GM23338 (cell line): ENCODE results near the gene CIAO1. TPM values are rescaled to one million over a fixed set of nuclear protein-coding genes. Genes with fewer than 3 reads are reported as not detected.
A peak's percentile ranks its signal among the peaks of the same experiment; 100 is the strongest.

Experiments used
- ATAC-seq: fragments of 200-7000 bp; cut with Tn5 transposase; 3 replicates; pipeline ENCODE4 v1.9.1; 2020
- DNase-seq: peaks from one replicate; pipeline ENCODE4 v3.0.0-alpha.2; 2015; ENCODE audit warnings: low spot score
- H2AFZ ChIP-seq: fragments of 200-600 bp; sonication (generic); 2 replicates; pipeline ENCODE4 v1.8.0; 2016; ENCODE audit warnings: antibody characterized with exemption, mild to moderate bottlenecking, moderate library complexity
- H3F3A ChIP-seq: fragments of 200-600 bp; sonication (generic); replicated peaks from 2 replicates; pipeline ENCODE4 v1.8.0; 2017; ENCODE audit warnings: antibody characterized with exemption, mixed run types, low read depth
- H3K27ac ChIP-seq: fragments of 200-600 bp; sonication (generic); 2 replicates; pipeline ENCODE4 v1.6.1; 2016; ENCODE audit warnings: low read depth
- H3K27me3 ChIP-seq: fragments of 200-600 bp; sonication (generic); 2 replicates; pipeline ENCODE4 v1.8.0; 2016; ENCODE audit warnings: mild to moderate bottlenecking, mixed run types, moderate library complexity; ENCODE audit not compliant: insufficient read depth
- H3K36me3 ChIP-seq: fragments of 200-600 bp; sonication (generic); 2 replicates; pipeline ENCODE4 v1.8.0; 2016; ENCODE audit warnings: mild to moderate bottlenecking; ENCODE audit not compliant: insufficient read depth
- H3K4me1 ChIP-seq: fragments of 200-600 bp; sonication (generic); 2 replicates; pipeline ENCODE4 v1.8.0; 2016; ENCODE audit warnings: mild to moderate bottlenecking, moderate library complexity; ENCODE audit not compliant: insufficient read depth
- H3K4me2 ChIP-seq: fragments of 200-600 bp; sonication (generic); 2 replicates; pipeline ENCODE4 v1.7.1; 2017; ENCODE audit warnings: mixed run types
- H3K4me3 ChIP-seq: fragments of 200-600 bp; sonication (generic); 2 replicates; pipeline ENCODE4 v1.6.1; 2016; ENCODE audit warnings: mixed run types
- H3K79me2 ChIP-seq: fragments of 200-600 bp; sonication (generic); replicated peaks from 2 replicates; pipeline ENCODE4 v1.8.0; 2017; ENCODE audit warnings: mild to moderate bottlenecking; ENCODE audit not compliant: insufficient read depth
- H3K9me2 ChIP-seq: fragments of 200-600 bp; sonication (generic); 2 replicates; pipeline ENCODE4 v1.8.0; 2017; ENCODE audit not compliant: insufficient read depth
- H4K20me1 ChIP-seq: fragments of 200-600 bp; sonication (generic); replicated peaks from 2 replicates; pipeline ENCODE4 v1.8.0; 2017; ENCODE audit warnings: mild to moderate bottlenecking; ENCODE audit not compliant: insufficient read depth
- H3K27ac Mint-ChIP-seq: 2 replicates; pipeline ENCODE4 v1.8.0; 2020; ENCODE audit warnings: inconsistent platforms, mild to moderate bottlenecking, moderate library complexity, mixed read lengths
- H3K27me3 Mint-ChIP-seq: 3 replicates; pipeline ENCODE4 v1.8.0; 2022; ENCODE audit warnings: low read depth, mild to moderate bottlenecking, moderate library complexity, mixed read lengths, inconsistent platforms; ENCODE audit not compliant: insufficient read depth, poor library complexity
- H3K36me3 Mint-ChIP-seq: 3 replicates; pipeline ENCODE4 v1.8.0; 2021; ENCODE audit warnings: low read depth, mild to moderate bottlenecking, inconsistent platforms, moderate library complexity, mixed read lengths
- H3K4me1 Mint-ChIP-seq: 3 replicates; pipeline ENCODE4 v1.8.0; 2020; ENCODE audit warnings: mild to moderate bottlenecking, inconsistent platforms, mixed read lengths
- H3K4me3 Mint-ChIP-seq: 3 replicates; pipeline ENCODE4 v1.8.0; 2021; ENCODE audit warnings: moderate library complexity, mild to moderate bottlenecking, inconsistent platforms, mixed read lengths
- H3K9me3 Mint-ChIP-seq: 3 replicates; pipeline ENCODE4 v1.8.0; 2020; ENCODE audit warnings: moderate library complexity, mild to moderate bottlenecking, inconsistent platforms, mixed read lengths
- CREB1 ChIP-seq: fragments of 250-450 bp; sonication (Bioruptor Pico); IDR thresholded peaks from 2 replicates; pipeline ENCODE4 v1.5.0; 2020; ENCODE audit warnings: low read depth, mild to moderate bottlenecking, moderate library complexity
- EZH2 ChIP-seq: fragments of 200-600 bp; sonication (generic); IDR thresholded peaks from one replicate; pipeline ENCODE4 v1.8.0; 2017; ENCODE audit warnings: antibody characterized with exemption, mild to moderate bottlenecking, low read depth; ENCODE audit not compliant: unreplicated experiment
- JUNB ChIP-seq: IDR thresholded peaks from one replicate; pipeline ENCODE4 v1.6.1; 2016; ENCODE audit warnings: antibody characterized with exemption; ENCODE audit not compliant: unreplicated experiment
- POLR2AphosphoS5 ChIP-seq: IDR thresholded peaks from 2 replicates; pipeline ENCODE4 v1.6.1; 2016; ENCODE audit warnings: antibody characterized with exemption, low read depth
- ZNF331 ChIP-seq: fragments of 250-450 bp; sonication (Bioruptor Pico); IDR thresholded peaks from 2 replicates; pipeline ENCODE4 v1.5.0; 2020; ENCODE audit warnings: low read depth, mild to moderate bottlenecking, moderate library complexity
- polyA plus RNA-seq: library from polyadenylated mRNA; unstranded; fragments of >200 nt; fragmentation: Nextera tagmentation; extraction: Ambion mirVana; gene quantifications from 2 replicates; pipeline ENCODE4 v1.2.1, GENCODE V29; 2016
- total RNA-seq: library from RNA; depleted of rRNA; stranded (reverse); fragments of >200 nt; shearing (Covaris generic); gene quantifications from 2 replicates; pipeline ENCODE4 v1.2.3, GENCODE V29; 2014; rRNA removed

Gene CIAO1
- total and polyA plus RNA-seq, 2 experiments from 2014 or later, result 48.8 to 119 TPM

DNA sequence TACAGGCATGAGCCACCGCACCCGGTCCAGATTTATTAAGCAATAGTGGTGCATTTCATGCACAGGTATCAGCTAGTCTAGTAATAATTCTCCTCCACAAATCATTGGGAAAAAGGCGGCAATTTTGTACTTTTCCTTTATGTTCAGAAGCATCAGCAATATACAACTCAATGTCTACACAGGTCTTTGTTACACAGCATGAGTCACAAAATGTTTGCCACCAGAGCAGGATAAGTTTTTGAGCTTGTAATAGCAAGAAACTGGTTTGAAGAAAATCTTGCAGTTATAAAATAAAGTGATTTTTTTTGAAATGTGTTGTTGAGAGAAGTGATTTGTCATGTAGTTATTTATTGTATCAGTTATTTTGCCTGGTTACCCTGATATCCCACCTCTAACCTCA, 54.3 kb downstream of the CIAO1 start (continued):
- no peak for TF ChIP-seq ZNF331
- no peak for TF ChIP-seq POLR2AphosphoS5
- TF ChIP-seq JUNB, result no peak

DNA sequence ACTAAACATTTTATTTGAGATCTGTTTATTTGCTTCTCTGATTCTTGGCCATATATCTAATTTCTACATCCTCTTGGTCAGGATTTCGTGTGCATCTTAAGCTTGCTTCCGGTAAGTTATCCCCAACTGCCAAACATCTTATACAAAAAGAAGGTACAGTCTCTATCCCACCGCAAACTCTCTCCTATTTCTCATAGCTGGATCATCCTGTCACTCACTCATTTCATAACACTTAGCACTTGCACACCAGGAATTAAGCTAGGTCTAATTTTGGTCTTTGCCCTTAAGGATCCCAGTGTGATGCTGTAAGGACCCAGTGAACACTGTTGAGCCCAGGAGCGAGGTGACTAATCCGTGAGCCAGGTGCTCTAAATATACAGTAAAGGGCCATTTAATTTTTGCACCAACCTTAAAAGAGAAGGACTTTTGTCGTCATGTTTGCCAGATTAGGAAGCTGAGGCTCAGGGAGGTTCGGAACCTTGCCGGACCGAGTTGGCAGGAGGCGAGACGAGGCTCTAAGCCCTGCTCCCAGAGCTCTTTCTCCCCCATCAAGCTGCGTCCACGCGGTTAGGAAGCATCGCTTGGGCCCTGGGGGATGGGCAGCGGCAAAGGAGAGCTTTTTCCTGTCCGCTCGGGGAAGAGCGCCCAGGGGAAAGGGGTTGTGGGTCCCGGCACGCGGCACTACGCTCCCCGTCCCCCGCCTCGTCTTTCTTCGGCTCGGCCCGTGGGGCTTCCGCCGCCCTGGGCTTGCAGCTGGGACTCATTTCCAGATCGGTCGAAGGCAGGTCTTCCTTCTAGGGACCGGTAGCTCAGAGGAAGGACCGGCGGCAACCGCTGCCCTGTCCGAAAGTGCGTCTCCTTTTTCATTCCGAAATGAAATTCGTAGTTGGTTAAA, 55.0 kb downstream of the CIAO1 start:
- H3K4me2 ChIP-seq, result peak overlapping the region; percentile 96
- peak overlapping the region; percentile 82 for H3K4me3 ChIP-seq
- peaks cover 18% of the 10 kb centered on the region for H3K4me1 Mint-ChIP-seq
- peaks cover 71% of the 10 kb centered on the region for H3K27me3 ChIP-seq
- no peaks in the 10 kb centered on the region for H3K79me2 ChIP-seq
- H3F3A ChIP-seq, result peaks cover 13% of the 10 kb centered on the region; the same call in 1 of the 2 replicates
- H3K36me3 Mint-ChIP-seq, result no peaks in the 10 kb centered on the region
- no peak overlapping the region for H3K27ac ChIP-seq
- no peaks in the 10 kb centered on the region; the same call in 1 of the 2 replicates for H3K36me3 ChIP-seq
- H3K27me3 Mint-ChIP-seq, result peaks cover 50% of the 10 kb centered on the region
- TF ChIP-seq EZH2 (peak; percentile 56), CREB1 (CRISPR knock-in tag) (no peak)
- ATAC-seq (peak; percentile 32), DNase-seq (peak; percentile 66)
- no peaks in the 10 kb centered on the region for H4K20me1 ChIP-seq
- H3K4me3 Mint-ChIP-seq, result peak overlapping the region; percentile 86
- H3K27ac Mint-ChIP-seq, result no peak overlapping the region
- no peaks in the 10 kb centered on the region for H3K9me2 ChIP-seq
- peak overlapping the region; percentile 99 for H2AFZ ChIP-seq
- 0 out of 2 replicates have a peak, but pooled peaks cover 11% of the 10 kb centered on the region for H3K4me1 ChIP-seq
- no peaks in the 10 kb centered on the region; the same call in 2 of the 3 replicates for H3K9me3 Mint-ChIP-seq

Other genes starting within 250 kb of the CIAO1 start
- gene GPAT2, start 231.3 kb upstream of the CIAO1 start, total RNA-seq, result 2.0 and 2.2 TPM in 2 replicates
- gene GPAT2, start 231.3 kb upstream of the CIAO1 start, polyA plus RNA-seq, result 1.4 and 1.6 TPM in 2 replicates
- 5.9 and 7.9 TPM in 2 replicates for gene ADRA2B, start 149.7 kb upstream of the CIAO1 start, total RNA-seq
- gene ADRA2B, start 149.7 kb upstream of the CIAO1 start, polyA plus RNA-seq, result 1.5 and 1.7 TPM in 2 replicates
- 1.6 TPM in 1 of 2 replicates, not detected in the other for gene ASTL, start 127.7 kb upstream of the CIAO1 start, total RNA-seq
- 0.23 TPM in 1 of 2 replicates, not detected in the other for gene ASTL, start 127.7 kb upstream of the CIAO1 start, polyA plus RNA-seq
- gene DUSP2, start 120.8 kb upstream of the CIAO1 start, total RNA-seq, result 10.5 and 13.0 TPM in 2 replicates
- 6.4 and 6.6 TPM in 2 replicates for gene DUSP2, start 120.8 kb upstream of the CIAO1 start, polyA plus RNA-seq
- gene STARD7, start 57.4 kb upstream of the CIAO1 start, total RNA-seq, result 222 TPM in 2 replicates
- 72.0 and 72.2 TPM in 2 replicates for gene STARD7, start 57.4 kb upstream of the CIAO1 start, polyA plus RNA-seq
- 19.9 and 24.6 TPM in 2 replicates for gene TMEM127, start 228 bp upstream of the CIAO1 start, total RNA-seq
- gene TMEM127, start 228 bp upstream of the CIAO1 start, polyA plus RNA-seq, result 4.5 and 4.9 TPM in 2 replicates
- 174 and 179 TPM in 2 replicates for gene SNRNP200, start 39.3 kb downstream of the CIAO1 start, total RNA-seq
- 70.7 and 72.3 TPM in 2 replicates for gene SNRNP200, start 39.3 kb downstream of the CIAO1 start, polyA plus RNA-seq
- gene ITPRIPL1, start 59.1 kb downstream of the CIAO1 start, total RNA-seq, result 9.3 and 14.0 TPM in 2 replicates
- gene ITPRIPL1, start 59.1 kb downstream of the CIAO1 start, polyA plus RNA-seq, result 4.5 and 5.3 TPM in 2 replicates
- 39.2 and 50.8 TPM in 2 replicates for gene NCAPH, start 69.5 kb downstream of the CIAO1 start, total RNA-seq
- gene NCAPH, start 69.5 kb downstream of the CIAO1 start, polyA plus RNA-seq, result 28.4 and 30.2 TPM in 2 replicates
- gene NEURL3, start 239.1 kb downstream of the CIAO1 start, total RNA-seq, result not detected in 2 replicates
- 0.21 TPM in 1 of 2 replicates, not detected in the other for gene NEURL3, start 239.1 kb downstream of the CIAO1 start, polyA plus RNA-seq